Transverse colon (tissue), 4 donors: Measurements from ENCODE around the gene POU2F1.

Source experiments
- EP300 ChIP-seq: sonication (generic); formaldehyde crosslinking; IDR thresholded peaks from one replicate; pipeline ENCODE4 v1.6.1; 2017; ENCODE audit warnings: antibody characterized with exemption, low read depth
- POLR2A ChIP-seq: fragments of 450-650 bp; IDR thresholded peaks from one replicate; pipeline ENCODE4 v1.6.1; 2016; ENCODE audit warnings: antibody characterized with exemption, mild to moderate bottlenecking, moderate library complexity
- POLR2AphosphoS5 ChIP-seq, 3 donors: sonication (generic); formaldehyde crosslinking; IDR thresholded peaks; one replicate each; pipeline ENCODE4 v1.6.1; 2016; ENCODE audit warnings: antibody characterized with exemption in 3 of 3
- TF ChIP-seq, protein P1 (sequence below), 5 experiments: fragments of 200-600 bp in 3 of 5; fragments of 450-650 bp in 2 of 5; sonication (generic) in 3 of 5; IDR thresholded peaks; 1 replicate in 2 of 5; 2 replicates in 3 of 5; pipeline ENCODE4 v1.5.1; 2016 to 2017; ENCODE audit warnings: antibody characterized with exemption in 5 of 5, inconsistent platforms in 3 of 5, mild to moderate bottlenecking in 2 of 5, moderate library complexity in 1 of 5

DNA sequence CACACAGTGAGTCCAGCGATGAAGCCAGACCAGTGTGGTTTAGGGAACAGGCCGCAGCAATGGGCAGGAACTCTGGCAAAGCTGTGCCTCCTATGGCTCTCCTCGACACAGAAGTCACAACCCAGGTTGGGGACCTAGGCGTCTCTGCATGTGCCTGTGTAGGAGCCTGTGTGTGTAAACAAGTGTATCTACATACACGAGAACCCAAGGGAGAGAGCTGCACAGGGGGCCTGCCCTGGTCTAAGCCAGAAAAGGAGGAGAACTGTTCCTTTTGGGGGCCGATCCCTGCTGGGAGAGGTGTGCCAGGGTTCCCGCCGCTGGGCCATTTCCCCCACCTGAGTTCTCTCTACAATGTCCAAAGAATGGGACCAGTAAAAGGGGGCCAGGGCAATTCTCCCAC lies 241.7 kb downstream of the POU2F1 start:
- TF ChIP-seq POLR2A (no peak), EP300 (no peak), POLR2AphosphoS5 (IDR thresholded peaks at IDR 0.05) (no peak)
- TF ChIP-seq, protein P1, sequence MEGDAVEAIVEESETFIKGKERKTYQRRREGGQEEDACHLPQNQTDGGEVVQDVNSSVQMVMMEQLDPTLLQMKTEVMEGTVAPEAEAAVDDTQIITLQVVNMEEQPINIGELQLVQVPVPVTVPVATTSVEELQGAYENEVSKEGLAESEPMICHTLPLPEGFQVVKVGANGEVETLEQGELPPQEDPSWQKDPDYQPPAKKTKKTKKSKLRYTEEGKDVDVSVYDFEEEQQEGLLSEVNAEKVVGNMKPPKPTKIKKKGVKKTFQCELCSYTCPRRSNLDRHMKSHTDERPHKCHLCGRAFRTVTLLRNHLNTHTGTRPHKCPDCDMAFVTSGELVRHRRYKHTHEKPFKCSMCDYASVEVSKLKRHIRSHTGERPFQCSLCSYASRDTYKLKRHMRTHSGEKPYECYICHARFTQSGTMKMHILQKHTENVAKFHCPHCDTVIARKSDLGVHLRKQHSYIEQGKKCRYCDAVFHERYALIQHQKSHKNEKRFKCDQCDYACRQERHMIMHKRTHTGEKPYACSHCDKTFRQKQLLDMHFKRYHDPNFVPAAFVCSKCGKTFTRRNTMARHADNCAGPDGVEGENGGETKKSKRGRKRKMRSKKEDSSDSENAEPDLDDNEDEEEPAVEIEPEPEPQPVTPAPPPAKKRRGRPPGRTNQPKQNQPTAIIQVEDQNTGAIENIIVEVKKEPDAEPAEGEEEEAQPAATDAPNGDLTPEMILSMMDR (IDR thresholded peaks at IDR 0.05): no peak
